ENCODE measurements around the gene CHMP3. TPM values are rescaled to one million over a fixed set of nuclear protein-coding genes. Genes with fewer than 3 reads are reported as not detected.

Gene CHMP3
- total RNA-seq, 1 experiment from 2014 or later = 63.4 TPM

- TF ChIP-seq, protein P1, sequence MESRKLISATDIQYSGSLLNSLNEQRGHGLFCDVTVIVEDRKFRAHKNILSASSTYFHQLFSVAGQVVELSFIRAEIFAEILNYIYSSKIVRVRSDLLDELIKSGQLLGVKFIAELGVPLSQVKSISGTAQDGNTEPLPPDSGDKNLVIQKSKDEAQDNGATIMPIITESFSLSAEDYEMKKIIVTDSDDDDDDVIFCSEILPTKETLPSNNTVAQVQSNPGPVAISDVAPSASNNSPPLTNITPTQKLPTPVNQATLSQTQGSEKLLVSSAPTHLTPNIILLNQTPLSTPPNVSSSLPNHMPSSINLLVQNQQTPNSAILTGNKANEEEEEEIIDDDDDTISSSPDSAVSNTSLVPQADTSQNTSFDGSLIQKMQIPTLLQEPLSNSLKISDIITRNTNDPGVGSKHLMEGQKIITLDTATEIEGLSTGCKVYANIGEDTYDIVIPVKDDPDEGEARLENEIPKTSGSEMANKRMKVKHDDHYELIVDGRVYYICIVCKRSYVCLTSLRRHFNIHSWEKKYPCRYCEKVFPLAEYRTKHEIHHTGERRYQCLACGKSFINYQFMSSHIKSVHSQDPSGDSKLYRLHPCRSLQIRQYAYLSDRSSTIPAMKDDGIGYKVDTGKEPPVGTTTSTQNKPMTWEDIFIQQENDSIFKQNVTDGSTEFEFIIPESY (IDR thresholded peaks at IDR 0.05; ENCODE audit: extremely low read depth, insufficient replicate concordance, low read length) = no peak
- no peak for TF ChIP-seq TCF7L2 (IDR thresholded peaks at IDR 0.05; ENCODE audit: borderline replicate concordance, extremely low read depth, insufficient read depth, insufficient read length)
- no peak for TF ChIP-seq FOSL1 (IDR thresholded peaks at IDR 0.05; ENCODE audit: low read depth)
- TF ChIP-seq ZNF274 (IDR thresholded peaks at IDR 0.05; ENCODE audit: low read depth, low read length) = no peak
- TF ChIP-seq, protein P2, sequence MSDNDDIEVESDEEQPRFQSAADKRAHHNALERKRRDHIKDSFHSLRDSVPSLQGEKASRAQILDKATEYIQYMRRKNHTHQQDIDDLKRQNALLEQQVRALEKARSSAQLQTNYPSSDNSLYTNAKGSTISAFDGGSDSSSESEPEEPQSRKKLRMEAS (IDR thresholded peaks at IDR 0.05) = no peak
- TF ChIP-seq SRF (IDR thresholded peaks at IDR 0.05; ENCODE audit: low read depth) = no peak
These were observed 73.0 kb downstream of the CHMP3 start for GRCh38 chr2:86490245-86490644.

GRCh38 chr2:86489542-86489941 is 73.7 kb downstream of the CHMP3 start:
- H4K20me1 ChIP-seq (ENCODE audit: insufficient read depth) = no peaks in the 10 kb centered on the region
- DNase-seq (ENCODE audit: low read depth, low spot score) (no peak), ATAC-seq (no peak)
- ChIA-PET POLR2A (no interaction called here), CTCF (no interaction called here), RAD21 (ENCODE audit: low non-redundant PET in 1 of 2, low total read pairs in 2 of 2, uncharacterized antibody in 2 of 2, unreplicated experiment in 2 of 2) (no interaction called here)
- H3K9me3 ChIP-seq (ENCODE audit: control insufficient read depth in 1 of 2, insufficient read depth in 1 of 2, low read depth in 1 of 2, low read length in 2 of 2) = no peaks in the 10 kb centered on the region
- H3K27me3 ChIP-seq (ENCODE audit: insufficient read depth, low read length) = no peaks in the 10 kb centered on the region
- H3K4me3 ChIP-seq (replicated peaks in 1 of 2; ENCODE audit: low read depth in 1 of 2, low read length in 2 of 2) = no peak overlapping the region
- BruUV-seq (replicated peaks) = no TSS peak
- no peak overlapping the region for H3K4me2 ChIP-seq (ENCODE audit: low read length)
- H2AFZ ChIP-seq (ENCODE audit: low read depth, low read length, poor library complexity, severe bottlenecking) = no peak overlapping the region
- no peak overlapping the region for H3K9ac ChIP-seq (ENCODE audit: low read length)
- no peaks in the 10 kb centered on the region for H3K9me2 ChIP-seq (ENCODE audit: insufficient read depth)
- no peaks in the 10 kb centered on the region for H3K4me1 ChIP-seq (ENCODE audit: control insufficient read depth in 1 of 2, insufficient read depth in 2 of 2, low read length in 2 of 2)
- peaks cover 56 to 73% of the 10 kb centered on the region in 2 experiments for H3K36me3 ChIP-seq (ENCODE audit: control insufficient read depth in 1 of 2, insufficient read depth in 2 of 2, low read length in 2 of 2)
- intact Hi-C loops (cut with micrococcal nuclease) = no loop called here
- no peaks in the 10 kb centered on the region for H3K79me2 ChIP-seq (ENCODE audit: insufficient read depth, low read length)
- TF ChIP-seq POLR2A (IDR thresholded peaks at IDR 0.05; ENCODE audit: borderline replicate concordance, extremely low read depth, insufficient read depth, insufficient read length) = no peak
- TF ChIP-seq, protein P2 (IDR thresholded peaks at IDR 0.05) = no peak
- TF ChIP-seq, protein P3, sequence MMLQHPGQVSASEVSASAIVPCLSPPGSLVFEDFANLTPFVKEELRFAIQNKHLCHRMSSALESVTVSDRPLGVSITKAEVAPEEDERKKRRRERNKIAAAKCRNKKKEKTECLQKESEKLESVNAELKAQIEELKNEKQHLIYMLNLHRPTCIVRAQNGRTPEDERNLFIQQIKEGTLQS (IDR thresholded peaks at IDR 0.05) = no peak
- no peak for TF ChIP-seq ELF1 (IDR thresholded peaks at IDR 0.05; ENCODE audit: borderline replicate concordance, low read depth)
- no peak overlapping the region for H3K27ac ChIP-seq (ENCODE audit: low read depth, low read length)

More at GRCh38 chr2:86490245-86490644, 73.0 kb downstream of the CHMP3 start:
- H3K4me3 ChIP-seq (replicated peaks in 1 of 2; ENCODE audit: low read depth in 1 of 2, low read length in 2 of 2) = no peak overlapping the region
- peaks cover 55 to 66% of the 10 kb centered on the region in 2 experiments for H3K36me3 ChIP-seq (ENCODE audit: control insufficient read depth in 1 of 2, insufficient read depth in 2 of 2, low read length in 2 of 2)
- H3K9ac ChIP-seq (ENCODE audit: low read length) = no peak overlapping the region
- ChIA-PET POLR2A (no interaction called here), RAD21 (ENCODE audit: low non-redundant PET in 1 of 2, low total read pairs in 2 of 2, uncharacterized antibody in 2 of 2, unreplicated experiment in 2 of 2) (no interaction called here), CTCF (no interaction called here)
- ATAC-seq (no peak), DNase-seq (ENCODE audit: low read depth, low spot score) (no peak)
- H3K9me2 ChIP-seq (ENCODE audit: insufficient read depth) = no peaks in the 10 kb centered on the region
- no peaks in the 10 kb centered on the region for H3K9me3 ChIP-seq (ENCODE audit: control insufficient read depth in 1 of 2, insufficient read depth in 1 of 2, low read depth in 1 of 2, low read length in 2 of 2)
- H3K79me2 ChIP-seq (ENCODE audit: insufficient read depth, low read length) = no peaks in the 10 kb centered on the region
- H3K4me1 ChIP-seq (ENCODE audit: control insufficient read depth in 1 of 2, insufficient read depth in 2 of 2, low read length in 2 of 2) = no peaks in the 10 kb centered on the region
- no peaks in the 10 kb centered on the region for H4K20me1 ChIP-seq (ENCODE audit: insufficient read depth)
- no peaks in the 10 kb centered on the region for H3K27me3 ChIP-seq (ENCODE audit: insufficient read depth, low read length)
- intact Hi-C loops (cut with micrococcal nuclease) = no loop called here
- H2AFZ ChIP-seq (ENCODE audit: low read depth, low read length, poor library complexity, severe bottlenecking) = no peak overlapping the region
- no TSS peak for BruUV-seq (replicated peaks)
- H3K27ac ChIP-seq (ENCODE audit: low read depth, low read length) = no peak overlapping the region
- H3K4me2 ChIP-seq (ENCODE audit: low read length) = no peak overlapping the region

Measured in HCT116 (cell line).